ENCODE results near the gene RYK. TPM values are rescaled to one million over a fixed set of nuclear protein-coding genes. Genes with fewer than 3 reads are reported as not detected.

RYK gene
- polyA plus RNA-seq, 2 of the 4 experiments (the other 2 are of a cell fraction), result 28.4 to 41.9 TPM

GRCh38 chr3:134274571-134274970, 23.9 kb upstream of the RYK start:
- H3K27ac ChIP-seq, result no peak overlapping the region
- ChIA-PET CTCF (no interaction called here), POLR2A (no interaction called here)
- H3K4me1 ChIP-seq, result no peaks in the 10 kb centered on the region
- H3K4me3 ChIP-seq, result no peak overlapping the region
- H3K4me2 ChIP-seq, result no peak overlapping the region
- no peaks in the 10 kb centered on the region for H3K9me3 ChIP-seq
- TF ChIP-seq KDM5A (IDR thresholded peaks at IDR 0.05) (no peak), NPAS2 (CRISPR knock-in tag; IDR thresholded peaks at IDR 0.05; ENCODE audit: borderline replicate concordance) (no peak), ATOH8 (CRISPR knock-in tag; IDR thresholded peaks at IDR 0.05; ENCODE audit: low read depth) (no peak), EHF (CRISPR knock-in tag; IDR thresholded peaks at IDR 0.05) (no peak), RCOR1 (IDR thresholded peaks at IDR 0.05; ENCODE audit: low read depth, low read length) (no peak)
- TF ChIP-seq, protein P1, sequence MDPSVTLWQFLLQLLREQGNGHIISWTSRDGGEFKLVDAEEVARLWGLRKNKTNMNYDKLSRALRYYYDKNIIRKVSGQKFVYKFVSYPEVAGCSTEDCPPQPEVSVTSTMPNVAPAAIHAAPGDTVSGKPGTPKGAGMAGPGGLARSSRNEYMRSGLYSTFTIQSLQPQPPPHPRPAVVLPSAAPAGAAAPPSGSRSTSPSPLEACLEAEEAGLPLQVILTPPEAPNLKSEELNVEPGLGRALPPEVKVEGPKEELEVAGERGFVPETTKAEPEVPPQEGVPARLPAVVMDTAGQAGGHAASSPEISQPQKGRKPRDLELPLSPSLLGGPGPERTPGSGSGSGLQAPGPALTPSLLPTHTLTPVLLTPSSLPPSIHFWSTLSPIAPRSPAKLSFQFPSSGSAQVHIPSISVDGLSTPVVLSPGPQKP (IDR thresholded peaks at IDR 0.05; ENCODE audit: low read depth, low read length), result no peak
- no peak for FAIRE-seq
- no peak for DNase-seq (ENCODE audit: low read depth in 1 of 2, low spot score in 1 of 2)
- no peak for ATAC-seq

DNA sequence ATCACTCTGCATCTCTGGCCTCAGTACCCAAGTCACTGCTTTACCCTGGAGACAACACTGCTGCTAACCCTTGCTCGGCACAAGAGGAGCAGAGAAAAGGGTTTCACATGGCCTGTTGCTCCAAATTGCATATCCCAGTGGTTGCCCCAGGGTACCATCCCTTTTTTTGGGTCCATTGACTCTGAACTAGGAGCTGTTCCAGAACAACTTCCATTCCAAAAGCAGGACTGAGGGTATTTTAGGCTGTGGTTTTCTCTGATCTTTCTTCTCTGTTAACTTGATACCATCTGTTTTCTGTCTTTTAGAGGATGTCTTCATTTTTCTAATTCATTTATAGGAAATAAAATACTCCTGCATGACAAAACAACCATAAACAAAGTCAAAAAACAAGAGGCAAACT, 17.3 kb upstream of the RYK start:
- TF ChIP-seq CBX8 (IDR thresholded peaks at IDR 0.05), result no peak
- TF ChIP-seq, protein P2, sequence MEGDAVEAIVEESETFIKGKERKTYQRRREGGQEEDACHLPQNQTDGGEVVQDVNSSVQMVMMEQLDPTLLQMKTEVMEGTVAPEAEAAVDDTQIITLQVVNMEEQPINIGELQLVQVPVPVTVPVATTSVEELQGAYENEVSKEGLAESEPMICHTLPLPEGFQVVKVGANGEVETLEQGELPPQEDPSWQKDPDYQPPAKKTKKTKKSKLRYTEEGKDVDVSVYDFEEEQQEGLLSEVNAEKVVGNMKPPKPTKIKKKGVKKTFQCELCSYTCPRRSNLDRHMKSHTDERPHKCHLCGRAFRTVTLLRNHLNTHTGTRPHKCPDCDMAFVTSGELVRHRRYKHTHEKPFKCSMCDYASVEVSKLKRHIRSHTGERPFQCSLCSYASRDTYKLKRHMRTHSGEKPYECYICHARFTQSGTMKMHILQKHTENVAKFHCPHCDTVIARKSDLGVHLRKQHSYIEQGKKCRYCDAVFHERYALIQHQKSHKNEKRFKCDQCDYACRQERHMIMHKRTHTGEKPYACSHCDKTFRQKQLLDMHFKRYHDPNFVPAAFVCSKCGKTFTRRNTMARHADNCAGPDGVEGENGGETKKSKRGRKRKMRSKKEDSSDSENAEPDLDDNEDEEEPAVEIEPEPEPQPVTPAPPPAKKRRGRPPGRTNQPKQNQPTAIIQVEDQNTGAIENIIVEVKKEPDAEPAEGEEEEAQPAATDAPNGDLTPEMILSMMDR (IDR thresholded peaks at IDR 0.05), result no peak
- TF ChIP-seq, protein P3, sequence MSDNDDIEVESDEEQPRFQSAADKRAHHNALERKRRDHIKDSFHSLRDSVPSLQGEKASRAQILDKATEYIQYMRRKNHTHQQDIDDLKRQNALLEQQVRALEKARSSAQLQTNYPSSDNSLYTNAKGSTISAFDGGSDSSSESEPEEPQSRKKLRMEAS (IDR thresholded peaks at IDR 0.05), result no peak
- TF ChIP-seq HOXB13 (CRISPR knock-in tag; IDR thresholded peaks at IDR 0.05; ENCODE audit: low read depth), result no peak
- TF ChIP-seq ZNF302 (CRISPR knock-in tag; IDR thresholded peaks at IDR 0.05), result no peak
- no peak for TF ChIP-seq ATOH8 (CRISPR knock-in tag; IDR thresholded peaks at IDR 0.05; ENCODE audit: low read depth)
- no peak for TF ChIP-seq POLR2A (IDR thresholded peaks at IDR 0.05; ENCODE audit: low read length)
- no peak for TF ChIP-seq JUN (IDR thresholded peaks at IDR 0.05)
- TF ChIP-seq HOXA7 (CRISPR knock-in tag; IDR thresholded peaks at IDR 0.05), result no peak
- TF ChIP-seq, protein P4, sequence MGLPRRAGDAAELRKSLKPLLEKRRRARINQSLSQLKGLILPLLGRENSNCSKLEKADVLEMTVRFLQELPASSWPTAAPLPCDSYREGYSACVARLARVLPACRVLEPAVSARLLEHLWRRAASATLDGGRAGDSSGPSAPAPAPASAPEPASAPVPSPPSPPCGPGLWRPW (IDR thresholded peaks at IDR 0.05), result no peak
- no peak for TF ChIP-seq CEBPB (IDR thresholded peaks at IDR 0.05)
- no peak for TF ChIP-seq TFCP2L1 (CRISPR knock-in tag; IDR thresholded peaks at IDR 0.05)
- TF ChIP-seq ZFP36 (IDR thresholded peaks at IDR 0.05; ENCODE audit: borderline replicate concordance, partially characterized antibody), result no peak
- TF ChIP-seq FOSB (CRISPR knock-in tag; IDR thresholded peaks at IDR 0.05), result no peak
- TF ChIP-seq, protein P1 (IDR thresholded peaks at IDR 0.05; ENCODE audit: low read depth, low read length), result no peak
- TF ChIP-seq EP300 (IDR thresholded peaks at IDR 0.05), result no peak
- no peak for TF ChIP-seq CBX2 (IDR thresholded peaks at IDR 0.05; ENCODE audit: borderline replicate concordance, low read depth)
- no peak for TF ChIP-seq NFE2L2 (conservative IDR thresholded peaks at IDR 0.05; ENCODE audit: low read length)
- no peak for TF ChIP-seq JUNB (IDR thresholded peaks at IDR 0.05)
- DNase-seq (ENCODE audit: low read depth in 1 of 2, low spot score in 1 of 2) (no peak), FAIRE-seq (no peak), ATAC-seq (no peak)
- ChIA-PET CTCF (interaction anchor here (0.9 kb wide), 1 partner anchor 206 kb away, joined by 3 read pairs; no protein-coding TSS in a partner anchor), POLR2A (no interaction called here)
- H3K27ac ChIP-seq, result no peak overlapping the region
- H3K9me3 ChIP-seq, result no peaks in the 10 kb centered on the region
- WGBS (ENCODE audit: missing lambda C conversion rate), result 56% methylated on average over 1 of the region's 1 CpG
- no peak overlapping the region for H3K4me2 ChIP-seq
- H3K4me3 ChIP-seq, result no peak overlapping the region
- no peaks in the 10 kb centered on the region for H3K4me1 ChIP-seq

Data from A549 (cell line).